Embryonic facial prominence (tissue), 1 donor: ENCODE measurements around the gene FASTK.

Experiments used
- DNase-seq: peaks from one replicate; pipeline ENCODE4 v3.0.0-alpha.2; 2016; ENCODE audit errors: extremely low spot score

FASTK gene

DNA sequence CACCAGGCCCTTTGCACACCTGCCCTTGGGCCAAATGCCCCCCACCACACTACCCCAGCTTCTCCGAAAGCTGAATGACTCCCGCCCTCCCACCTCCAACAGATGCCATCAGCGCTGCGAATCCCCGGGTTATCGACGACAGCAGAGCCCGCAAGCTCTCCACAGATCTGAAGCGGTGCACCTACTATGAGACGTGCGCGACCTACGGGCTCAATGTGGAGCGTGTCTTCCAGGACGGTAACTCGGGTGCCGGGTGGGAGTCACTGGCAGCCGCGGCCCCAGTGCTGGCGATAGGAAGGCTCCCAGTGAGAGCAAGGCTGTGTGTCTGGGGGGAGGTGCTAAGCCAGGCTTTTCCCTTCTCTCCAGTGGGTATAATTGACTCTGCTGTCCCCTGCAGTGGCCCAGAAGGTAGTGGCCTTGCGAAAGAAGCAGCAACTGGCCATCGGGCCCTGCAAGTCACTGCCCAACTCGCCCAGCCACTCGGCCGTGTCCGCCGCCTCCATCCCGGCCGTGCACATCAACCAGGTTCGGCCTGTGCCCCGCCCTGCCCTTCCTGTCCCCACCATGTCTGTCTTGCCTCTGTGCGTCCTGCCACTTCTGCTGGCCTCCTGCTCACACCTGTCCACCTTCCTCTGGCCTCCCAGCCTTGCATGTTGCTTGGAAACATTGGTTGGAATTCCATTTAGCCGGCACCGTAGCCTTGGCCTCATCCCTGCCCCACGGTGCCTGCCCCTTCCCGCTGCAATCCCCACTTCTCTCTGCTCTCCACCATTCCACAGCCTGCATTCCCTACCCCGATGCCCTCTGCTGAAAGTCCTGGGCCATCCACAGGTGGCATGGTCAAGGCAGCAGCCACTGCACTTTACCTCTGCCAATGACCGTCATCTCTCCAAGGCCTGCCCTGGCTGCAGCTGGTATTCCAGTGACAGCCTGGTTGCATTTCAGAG is 37.8 kb upstream of the FASTK start:
- DNase-seq, result no peak

- DNase-seq, result no peak
Observed at GRCh38 chr7:151117565-151117964, 37.0 kb upstream of the FASTK start.

GRCh38 chr7:151116603-151117440 is 36.2 kb upstream of the FASTK start:
- no peak for DNase-seq

DNA sequence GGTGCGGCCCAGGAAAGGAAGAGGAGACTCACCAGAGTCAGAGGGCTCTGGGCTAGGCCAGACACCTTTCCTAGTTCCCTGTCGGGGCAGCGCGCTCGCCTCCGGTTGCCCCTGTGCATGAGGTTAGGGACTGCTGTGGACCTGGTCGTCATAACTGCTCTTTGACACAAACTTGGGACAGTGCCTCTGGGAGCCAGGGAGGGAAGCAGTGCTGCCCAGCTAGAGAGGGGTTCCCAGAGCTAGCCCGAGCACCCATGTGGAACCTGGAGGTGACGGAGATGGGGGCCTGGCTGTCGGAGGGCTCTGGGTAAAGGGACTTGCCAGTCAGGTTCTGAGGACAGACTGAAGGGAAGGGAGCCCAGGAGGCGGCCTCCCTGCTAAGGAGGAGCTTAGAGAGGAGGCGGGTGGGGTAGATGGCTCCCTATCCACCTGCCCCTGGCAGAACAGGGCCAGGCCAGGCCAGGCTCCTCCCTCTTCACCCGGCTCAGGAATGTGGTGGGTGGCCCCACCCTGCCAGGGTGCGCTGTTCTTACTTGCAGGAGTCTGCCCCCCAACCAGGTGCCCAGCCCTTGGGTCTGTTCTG is 35.3 kb upstream of the FASTK start:
- DNase-seq, result peak; percentile 43

GRCh38 chr7:151115121-151115835 is 34.7 kb upstream of the FASTK start:
- DNase-seq, result no peak

- DNase-seq, result no peak
Observed at GRCh38 chr7:151114151-151115090, 33.8 kb upstream of the FASTK start.

DNA sequence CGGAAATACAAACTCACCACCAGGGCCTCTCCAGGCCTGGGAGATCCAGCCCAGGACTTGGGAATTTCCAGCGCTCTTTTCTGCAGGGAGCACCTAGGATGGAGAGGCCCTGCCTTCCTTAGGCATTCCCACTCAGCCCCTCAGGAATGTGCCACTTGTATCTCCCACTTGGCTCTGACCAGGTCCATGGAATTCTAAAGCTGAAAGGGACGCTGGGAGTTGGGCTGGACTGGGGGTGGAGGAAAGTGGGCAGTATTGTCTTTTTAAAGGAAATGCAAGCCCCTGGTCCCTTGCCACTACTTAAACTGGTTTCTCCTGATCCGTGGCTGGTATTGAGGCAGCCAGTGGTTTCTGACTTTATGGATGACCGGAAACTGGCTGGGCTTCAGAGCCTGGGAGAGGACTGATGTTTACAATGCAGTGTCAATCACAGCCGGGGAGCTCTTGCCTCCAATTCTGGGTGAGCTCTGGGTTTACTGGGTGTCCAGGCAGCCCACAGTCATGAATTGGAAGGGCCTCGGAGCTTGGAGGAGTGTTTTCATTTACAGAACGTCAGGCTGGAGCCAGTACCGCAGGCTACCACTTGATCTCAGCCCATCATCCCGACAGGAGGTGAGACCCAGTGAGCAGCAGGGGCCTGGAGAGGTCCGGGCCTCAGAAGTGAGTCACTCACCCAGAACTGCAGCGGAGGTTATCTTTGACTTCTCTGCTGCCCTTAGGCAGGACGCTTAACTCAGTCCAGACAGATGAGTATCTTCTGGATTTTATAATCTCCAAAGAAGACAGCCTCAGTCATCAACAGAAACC is 32.9 kb upstream of the FASTK start:
- no peak for DNase-seq

DNA sequence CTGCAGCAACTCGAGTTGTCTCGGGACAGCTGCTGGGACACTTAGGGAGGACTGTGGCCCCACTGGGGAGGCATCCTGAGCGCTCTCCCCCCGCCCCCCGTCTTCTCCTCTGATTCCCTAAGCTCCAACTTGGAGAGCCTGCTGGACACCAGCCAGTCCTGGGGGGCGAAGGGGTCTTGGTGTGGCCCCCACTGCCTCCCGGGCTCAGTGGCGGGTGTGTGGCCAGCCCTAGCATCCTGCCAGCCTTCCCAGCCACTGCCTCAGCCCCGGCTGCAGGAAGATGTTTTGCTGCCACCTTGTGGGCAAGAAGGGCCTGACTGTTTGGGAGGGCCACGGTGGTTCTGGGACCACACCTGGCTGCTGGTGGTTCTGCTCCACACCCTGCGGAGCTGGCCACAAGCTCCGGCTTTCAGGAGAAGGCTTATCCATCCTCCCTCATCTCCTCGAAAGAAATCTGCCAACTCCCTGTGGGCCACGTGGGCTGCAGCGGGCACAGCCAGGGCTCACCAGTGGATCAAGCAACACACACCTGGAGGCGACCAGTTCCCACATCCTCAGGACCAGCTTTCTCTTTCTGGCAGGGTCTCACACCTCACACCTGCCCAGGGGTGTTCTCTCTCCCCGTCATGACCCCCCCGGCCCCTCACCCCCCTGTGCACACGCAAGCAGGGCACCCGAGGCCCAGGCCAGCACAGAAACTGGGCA is 30.5 kb upstream of the FASTK start:
- DNase-seq, result no peak

DNA sequence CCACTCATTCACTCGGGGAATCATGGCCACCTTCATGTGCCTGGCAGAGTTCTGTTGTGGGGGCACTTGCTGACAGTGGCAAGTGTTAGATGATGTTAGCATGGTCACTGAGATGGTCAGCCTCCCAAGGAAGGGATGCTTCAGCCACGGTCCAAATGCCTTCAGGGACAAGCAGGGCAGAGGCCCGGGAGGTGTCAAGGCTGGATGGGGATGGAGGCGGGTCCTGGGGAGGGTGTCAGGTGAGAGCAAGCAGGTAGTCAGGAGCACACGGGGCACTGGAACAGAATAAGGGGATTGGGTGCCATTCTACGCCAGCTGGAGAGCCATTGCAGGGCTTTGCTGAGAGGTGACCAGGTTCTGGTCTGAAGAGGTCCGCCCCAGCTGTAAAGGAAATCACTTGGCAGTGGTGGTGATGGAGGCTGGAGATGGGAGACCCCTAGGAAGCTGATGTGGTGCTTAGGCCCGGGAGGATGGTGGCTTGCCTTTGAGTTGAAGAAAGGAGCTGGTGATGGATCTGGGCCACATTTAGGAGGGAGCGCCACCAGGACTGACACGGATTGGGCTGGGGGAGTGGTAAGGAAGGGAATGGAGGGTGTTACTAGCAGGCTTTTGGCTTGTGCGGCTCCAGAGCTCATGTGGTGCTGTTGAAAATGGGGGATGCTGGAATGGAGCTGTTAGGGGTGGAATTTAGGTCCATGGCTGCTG is 29.8 kb upstream of the FASTK start:
- no peak for DNase-seq

- no peak for DNase-seq
Observed at GRCh38 chr7:151109094-151110048, 28.8 kb upstream of the FASTK start.

- DNase-seq, result no peak
Observed at GRCh38 chr7:151107882-151108281, 27.3 kb upstream of the FASTK start.

DNA sequence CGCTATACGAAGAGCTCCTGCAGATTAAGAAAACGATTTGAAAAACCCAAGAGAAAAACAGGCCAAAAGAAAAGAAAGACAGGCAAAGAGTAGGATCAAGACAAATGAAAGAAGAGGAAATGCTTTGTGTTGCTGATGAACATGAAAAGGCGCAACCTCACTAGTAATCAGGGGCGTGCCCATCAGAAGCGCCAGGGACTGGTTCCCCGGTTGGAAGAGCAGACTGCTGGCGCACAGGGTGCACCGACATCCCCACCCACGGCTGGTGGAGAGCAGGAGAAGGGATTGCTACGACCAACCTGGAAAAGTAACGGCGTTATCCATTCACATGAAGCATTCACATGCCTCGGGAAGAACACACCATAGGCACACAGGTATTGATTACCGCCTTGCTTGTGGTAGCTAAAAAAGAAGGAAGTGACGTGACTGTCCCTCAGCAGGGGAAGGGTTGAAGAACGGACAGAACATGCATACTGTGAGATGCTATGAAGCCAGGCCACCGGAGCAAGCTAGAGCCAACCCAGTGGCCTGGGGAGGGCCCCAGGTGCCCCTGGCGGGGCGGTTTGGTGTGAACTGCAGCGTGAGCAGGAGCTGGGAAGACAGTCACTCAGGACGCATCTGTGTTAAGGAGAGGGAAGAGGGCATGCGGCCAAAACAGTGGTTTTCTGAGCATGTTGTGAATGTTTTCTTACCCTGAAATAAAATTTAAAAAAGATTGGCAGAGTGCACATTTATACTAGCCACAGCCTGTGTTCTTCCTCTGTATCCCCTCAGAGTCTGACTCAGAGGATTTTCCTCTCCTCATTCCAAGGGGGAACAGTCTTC is 24.0 kb upstream of the FASTK start:
- no peak for DNase-seq

GRCh38 chr7:151103973-151104372 is 23.4 kb upstream of the FASTK start:
- no peak for DNase-seq

- no peak for DNase-seq
Observed at GRCh38 chr7:151102991-151103390, 22.4 kb upstream of the FASTK start.

GRCh38 chr7:151101621-151102396 is 21.2 kb upstream of the FASTK start:
- no peak for DNase-seq

- DNase-seq, result no peak
Observed at GRCh38 chr7:151100921-151101320, 20.3 kb upstream of the FASTK start.
